Stimulated activated CD8-positive, alpha-beta memory T cell treated with anti-CD3 and anti-CD28 coated beads, Interleukin-15, amount 100 ng/mL, for 4 hours (primary cell): ENCODE results near the gene NDST3.
"Not testable (repeated sequence)": the region's sequence is repeated elsewhere in the genome, so short reads cannot be mapped to it uniquely, and the experiment has no call there.

ENCODE experiments used
- DNase-seq, 2 donors: peaks; one replicate each; pipeline ENCODE4 v3.0.0-alpha.2; 2020; ENCODE audit warnings: low read depth in 2 of 2

Gene NDST3

DNA sequence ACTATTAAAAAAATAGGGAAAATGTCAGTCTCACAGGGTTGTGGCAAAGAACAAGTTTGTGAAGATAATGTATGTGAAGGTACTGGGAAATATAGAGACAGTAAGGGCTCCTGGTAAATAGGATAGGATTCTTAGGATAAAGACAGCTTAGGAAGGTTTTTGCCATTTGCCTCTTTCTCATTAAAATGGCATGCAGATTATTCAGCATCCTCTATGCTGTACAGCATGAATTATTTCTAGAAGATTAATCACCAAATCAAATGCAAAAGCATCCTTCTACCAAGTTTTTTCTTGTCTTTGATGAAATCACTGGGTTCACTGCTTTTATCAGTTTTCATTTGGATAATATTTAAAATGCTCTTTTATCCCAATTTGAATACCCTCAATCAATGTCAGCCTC, 142.8 kb downstream of the NDST3 start:
- no peak for DNase-seq

- no peak for DNase-seq
Observed at GRCh38 chr4:118180776-118181175, 146.5 kb downstream of the NDST3 start.

- DNase-seq = no peak
Observed at GRCh38 chr4:118190903-118191302, 156.6 kb downstream of the NDST3 start.

GRCh38 chr4:118193421-118193820, 159.1 kb downstream of the NDST3 start:
- no peak for DNase-seq

DNA sequence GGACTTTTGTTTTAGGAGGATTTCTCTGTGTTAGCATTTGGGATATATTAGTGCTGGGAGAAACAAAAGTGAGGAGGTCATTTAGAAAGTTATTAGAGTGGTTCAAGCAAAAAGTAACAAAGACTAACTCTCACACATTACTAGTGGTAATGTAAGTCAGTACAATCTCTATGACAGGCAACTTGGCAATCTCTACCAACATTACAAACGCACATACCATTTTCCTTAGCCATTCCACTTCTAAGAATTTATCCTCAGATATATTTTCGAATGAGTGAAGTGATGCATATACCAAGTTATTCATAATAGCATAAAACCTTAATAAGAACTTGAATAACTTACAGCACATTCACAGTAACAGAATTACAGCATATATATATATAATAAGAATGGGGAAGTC, 172.3 kb downstream of the NDST3 start:
- no peak for DNase-seq

DNA sequence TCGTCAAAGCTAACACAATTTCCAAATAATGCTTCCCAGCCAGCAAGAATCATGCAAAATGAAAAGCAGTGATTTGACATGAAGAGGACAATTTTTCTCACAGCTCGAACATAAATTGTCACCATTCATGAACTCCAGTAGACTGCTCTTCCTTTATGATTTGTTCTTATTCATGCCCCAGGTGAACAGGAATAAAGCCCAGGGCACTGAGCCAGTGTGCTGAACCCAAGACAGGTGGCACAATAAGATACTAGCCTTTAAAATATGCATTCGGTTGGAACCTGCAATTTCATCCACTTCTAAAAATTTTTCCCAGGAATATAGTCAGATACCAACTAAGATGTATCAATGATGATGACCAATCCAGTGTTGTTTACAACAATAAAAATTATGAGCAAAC, 178.8 kb downstream of the NDST3 start:
- no peak for DNase-seq

DNA sequence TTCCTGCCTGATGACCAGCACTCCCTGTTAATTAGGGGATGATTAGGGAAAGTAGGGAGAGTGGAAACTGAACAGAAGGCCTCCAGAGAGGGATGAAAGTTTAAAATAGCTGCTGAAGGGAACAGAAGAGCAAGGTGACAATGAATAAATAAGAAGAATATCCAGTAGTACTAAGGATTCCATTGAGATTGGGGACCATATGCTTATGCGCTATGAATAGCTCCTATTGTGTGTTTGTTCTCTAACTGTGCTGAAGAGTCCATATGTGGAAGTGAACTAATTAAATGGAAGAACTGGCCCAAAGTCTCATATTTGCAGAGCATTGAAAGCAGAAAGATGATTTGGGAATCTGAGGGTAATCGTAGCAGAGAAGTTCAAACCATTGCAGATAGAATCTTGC, 181.5 kb downstream of the NDST3 start:
- no peak for DNase-seq

DNA sequence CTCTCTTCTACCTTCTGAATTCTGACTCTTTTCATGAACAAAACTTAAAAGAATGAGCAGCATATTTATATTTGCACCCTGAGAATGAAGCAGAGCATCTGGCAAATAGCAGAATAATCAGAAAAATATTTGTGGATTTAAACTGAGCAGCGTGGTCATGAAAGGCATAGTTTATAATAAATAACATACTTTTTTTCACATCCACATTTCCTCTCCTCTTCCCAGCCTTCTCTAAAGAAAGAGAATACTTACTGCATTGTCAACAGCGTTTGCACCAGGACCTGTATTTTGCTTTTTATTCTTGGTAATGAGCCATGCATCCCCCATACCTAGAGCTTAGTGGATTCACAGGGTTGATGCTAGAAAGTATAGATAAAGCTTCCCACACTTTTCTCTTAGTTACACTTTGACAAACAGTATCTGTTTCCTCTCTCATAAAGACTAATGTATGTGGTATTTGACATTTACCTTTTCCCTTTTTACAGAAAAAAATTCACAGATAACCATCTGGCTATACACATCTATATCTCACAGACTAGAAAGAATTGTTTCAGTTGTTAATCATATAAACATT, 187.0 kb downstream of the NDST3 start:
- no peak for DNase-seq

- no peak for DNase-seq
Observed at GRCh38 chr4:118224243-118224829, 190.1 kb downstream of the NDST3 start.

GRCh38 chr4:118225511-118225910, 191.2 kb downstream of the NDST3 start:
- no peak for DNase-seq

DNA sequence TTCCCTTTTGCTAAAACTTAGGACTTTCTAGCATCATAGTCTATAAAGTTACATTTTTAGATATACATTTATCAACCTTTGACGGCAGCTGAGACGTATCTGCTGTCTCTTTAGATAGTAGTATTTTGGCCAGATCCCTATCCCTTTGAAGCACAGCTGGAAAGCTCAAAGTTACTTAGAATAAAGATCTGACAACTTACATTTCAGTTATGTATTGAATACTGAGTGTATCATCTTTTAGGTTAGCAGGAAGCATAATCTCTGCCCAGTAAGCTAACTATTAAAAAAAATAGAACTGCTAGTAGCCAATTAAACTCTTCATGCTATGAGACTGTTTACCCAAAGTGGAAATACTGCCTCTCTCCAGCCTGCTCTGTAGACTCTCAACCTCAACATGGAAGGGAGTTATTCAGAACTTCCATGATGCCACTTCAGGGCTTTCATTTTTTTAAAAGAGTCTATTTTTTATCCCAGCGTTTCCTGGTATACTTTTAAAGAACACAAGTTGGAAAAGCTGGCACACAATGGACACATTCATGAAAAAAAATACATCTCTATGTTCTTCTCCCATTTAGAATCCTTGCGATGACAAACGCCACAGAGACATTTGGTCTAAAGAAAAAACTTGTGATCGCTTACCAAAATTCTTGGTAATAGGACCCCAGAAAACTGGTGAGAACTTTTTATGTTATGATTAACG, 192.2 kb downstream of the NDST3 start:
- DNase-seq = no peak

DNA sequence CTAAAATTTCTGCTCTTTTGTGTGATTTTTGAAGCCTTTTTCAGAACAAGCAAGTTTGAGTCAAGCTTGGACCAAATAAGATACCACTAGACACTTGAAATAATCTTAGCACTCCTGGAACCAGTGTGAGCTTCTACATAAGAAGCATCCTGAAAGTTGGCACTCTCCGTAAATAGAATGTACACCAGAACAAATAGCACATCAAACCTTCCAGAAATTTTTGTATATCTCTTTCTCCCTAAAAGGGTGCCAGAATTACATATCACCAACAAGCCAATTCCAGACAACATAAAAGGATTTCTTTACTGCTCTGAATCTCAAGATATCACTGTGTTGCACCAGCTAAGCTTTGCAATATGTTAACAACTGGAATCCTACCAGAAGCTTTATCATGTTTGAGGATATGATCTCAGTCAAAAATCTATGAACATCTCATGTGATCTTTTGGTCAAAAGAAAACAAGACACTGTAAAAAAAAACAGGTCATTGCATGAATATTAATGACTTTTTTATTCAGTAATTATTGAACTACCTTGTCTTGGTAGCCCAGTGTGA, 201.4 kb downstream of the NDST3 start:
- DNase-seq = no peak

GRCh38 chr4:118237531-118237930, 203.2 kb downstream of the NDST3 start:
- DNase-seq = no peak

- DNase-seq = no peak
Observed at GRCh38 chr4:118249890-118250289, 215.6 kb downstream of the NDST3 start.

DNA sequence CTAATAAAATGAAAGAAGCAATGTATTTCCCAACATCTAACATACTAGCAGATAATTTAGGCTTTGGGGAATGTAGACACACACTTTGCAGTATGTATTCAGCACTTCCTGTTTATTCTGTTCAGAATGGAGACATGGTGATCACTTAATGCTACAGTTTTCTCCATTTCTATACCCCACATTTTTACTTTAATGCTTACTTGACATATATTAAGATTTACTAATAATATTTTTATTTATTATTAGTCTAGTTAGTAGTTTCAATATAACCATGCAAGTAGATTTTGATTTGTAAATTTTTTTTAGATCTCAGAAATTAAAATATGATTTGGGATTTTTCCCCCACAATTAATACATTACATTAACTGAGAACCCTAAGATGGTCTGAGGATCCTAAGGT, 220.1 kb downstream of the NDST3 start:
- no peak for DNase-seq

- DNase-seq = no peak
Observed at GRCh38 chr4:118259111-118259510, 224.8 kb downstream of the NDST3 start.

DNA sequence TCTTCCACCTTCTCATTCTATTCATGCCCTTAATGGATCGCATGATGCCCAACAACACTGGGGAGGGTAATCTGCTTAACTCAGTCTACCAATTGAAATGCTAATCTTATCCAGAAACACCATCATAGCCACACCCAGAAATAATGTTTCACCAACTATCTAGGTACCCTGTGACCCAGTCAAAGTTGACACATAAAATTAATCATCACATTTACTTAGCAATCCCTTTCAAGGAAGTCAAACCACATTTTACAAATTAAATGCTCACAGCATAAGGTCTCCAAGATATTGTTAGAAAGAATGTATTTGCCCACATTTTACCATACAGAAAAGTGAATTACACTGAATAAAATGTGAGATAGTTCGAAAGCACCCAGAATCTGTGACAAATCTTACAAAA, 226.0 kb downstream of the NDST3 start:
- no peak for DNase-seq

- no peak for DNase-seq
Observed at GRCh38 chr4:118264096-118264495, 229.8 kb downstream of the NDST3 start.

GRCh38 chr4:118265312-118266144, 231.2 kb downstream of the NDST3 start:
- DNase-seq = no peak

DNA sequence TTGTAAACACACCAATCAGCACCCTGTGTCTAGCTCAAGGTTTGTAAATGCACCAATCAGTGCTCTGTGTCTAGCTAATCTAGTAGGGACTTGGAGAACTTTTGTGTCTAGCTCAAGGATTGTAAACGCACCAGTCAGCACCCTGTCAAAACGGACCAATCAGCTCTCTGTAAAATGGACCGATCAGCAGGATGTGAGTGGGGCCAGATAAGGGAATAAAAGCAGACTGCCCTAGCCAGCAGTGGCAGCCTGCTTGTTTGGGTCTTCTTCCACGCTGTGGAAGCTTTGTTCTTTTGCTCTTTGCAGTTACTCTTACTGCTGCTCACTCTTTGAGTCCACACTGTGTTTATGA, 231.8 kb downstream of the NDST3 start:
- not testable (repeated sequence) for DNase-seq

DNA sequence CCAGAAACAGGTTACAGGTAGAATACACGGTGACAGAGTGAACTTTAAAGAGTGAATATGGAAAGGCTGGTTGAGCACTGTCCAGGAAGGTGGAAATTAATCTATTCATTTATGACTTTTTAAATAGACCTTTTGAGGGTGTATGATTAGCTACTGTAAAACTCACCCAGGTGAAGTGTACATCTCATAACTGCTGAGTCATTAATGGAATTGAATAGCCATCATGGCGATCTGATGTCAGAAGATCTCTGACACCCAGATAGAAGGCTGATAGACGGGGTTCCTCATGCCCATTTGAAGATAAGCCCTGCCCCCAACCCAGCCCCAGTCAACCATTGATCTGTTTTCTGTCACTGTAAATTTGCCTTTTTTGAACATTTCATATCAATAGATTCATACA, 234.5 kb downstream of the NDST3 start:
- DNase-seq = no peak

GRCh38 chr4:118270492-118270891, 236.2 kb downstream of the NDST3 start:
- DNase-seq = no peak
